GM23338 (cell line): ENCODE results near the gene TJP1. TPM values are rescaled to one million over a fixed set of nuclear protein-coding genes. Genes with fewer than 3 reads are reported as not detected.

Source experiments
- ATAC-seq: fragments of 200-7000 bp; cut with Tn5 transposase; 3 replicates; pipeline ENCODE4 v1.9.1; 2020
- DNase-seq: peaks from one replicate; pipeline ENCODE4 v3.0.0-alpha.2; 2015; ENCODE audit warnings: low spot score
- H2AFZ ChIP-seq: fragments of 200-600 bp; sonication (generic); 2 replicates; pipeline ENCODE4 v1.8.0; 2016; ENCODE audit warnings: antibody characterized with exemption, mild to moderate bottlenecking, moderate library complexity
- H3F3A ChIP-seq: fragments of 200-600 bp; sonication (generic); replicated peaks from 2 replicates; pipeline ENCODE4 v1.8.0; 2017; ENCODE audit warnings: antibody characterized with exemption, mixed run types, low read depth
- H3K27ac ChIP-seq: fragments of 200-600 bp; sonication (generic); 2 replicates; pipeline ENCODE4 v1.6.1; 2016; ENCODE audit warnings: low read depth
- H3K27me3 ChIP-seq: fragments of 200-600 bp; sonication (generic); 2 replicates; pipeline ENCODE4 v1.8.0; 2016; ENCODE audit warnings: mild to moderate bottlenecking, mixed run types, moderate library complexity; ENCODE audit not compliant: insufficient read depth
- H3K36me3 ChIP-seq: fragments of 200-600 bp; sonication (generic); 2 replicates; pipeline ENCODE4 v1.8.0; 2016; ENCODE audit warnings: mild to moderate bottlenecking; ENCODE audit not compliant: insufficient read depth
- H3K4me1 ChIP-seq: fragments of 200-600 bp; sonication (generic); 2 replicates; pipeline ENCODE4 v1.8.0; 2016; ENCODE audit warnings: mild to moderate bottlenecking, moderate library complexity; ENCODE audit not compliant: insufficient read depth
- H3K4me2 ChIP-seq: fragments of 200-600 bp; sonication (generic); 2 replicates; pipeline ENCODE4 v1.7.1; 2017; ENCODE audit warnings: mixed run types
- H3K4me3 ChIP-seq: fragments of 200-600 bp; sonication (generic); 2 replicates; pipeline ENCODE4 v1.6.1; 2016; ENCODE audit warnings: mixed run types
- H3K79me2 ChIP-seq: fragments of 200-600 bp; sonication (generic); replicated peaks from 2 replicates; pipeline ENCODE4 v1.8.0; 2017; ENCODE audit warnings: mild to moderate bottlenecking; ENCODE audit not compliant: insufficient read depth
- H3K9me2 ChIP-seq: fragments of 200-600 bp; sonication (generic); 2 replicates; pipeline ENCODE4 v1.8.0; 2017; ENCODE audit not compliant: insufficient read depth
- H4K20me1 ChIP-seq: fragments of 200-600 bp; sonication (generic); replicated peaks from 2 replicates; pipeline ENCODE4 v1.8.0; 2017; ENCODE audit warnings: mild to moderate bottlenecking; ENCODE audit not compliant: insufficient read depth
- H3K27ac Mint-ChIP-seq: 2 replicates; pipeline ENCODE4 v1.8.0; 2020; ENCODE audit warnings: inconsistent platforms, mild to moderate bottlenecking, moderate library complexity, mixed read lengths
- H3K27me3 Mint-ChIP-seq: 3 replicates; pipeline ENCODE4 v1.8.0; 2022; ENCODE audit warnings: low read depth, mild to moderate bottlenecking, moderate library complexity, mixed read lengths, inconsistent platforms; ENCODE audit not compliant: insufficient read depth, poor library complexity
- H3K36me3 Mint-ChIP-seq: 3 replicates; pipeline ENCODE4 v1.8.0; 2021; ENCODE audit warnings: low read depth, mild to moderate bottlenecking, inconsistent platforms, moderate library complexity, mixed read lengths
- H3K4me1 Mint-ChIP-seq: 3 replicates; pipeline ENCODE4 v1.8.0; 2020; ENCODE audit warnings: mild to moderate bottlenecking, inconsistent platforms, mixed read lengths
- H3K4me3 Mint-ChIP-seq: 3 replicates; pipeline ENCODE4 v1.8.0; 2021; ENCODE audit warnings: moderate library complexity, mild to moderate bottlenecking, inconsistent platforms, mixed read lengths
- H3K9me3 Mint-ChIP-seq: 3 replicates; pipeline ENCODE4 v1.8.0; 2020; ENCODE audit warnings: moderate library complexity, mild to moderate bottlenecking, inconsistent platforms, mixed read lengths
- CREB1 ChIP-seq: fragments of 250-450 bp; sonication (Bioruptor Pico); IDR thresholded peaks from 2 replicates; pipeline ENCODE4 v1.5.0; 2020; ENCODE audit warnings: low read depth, mild to moderate bottlenecking, moderate library complexity
- CTCF ChIP-seq, 2 experiments: fragments of 200-600 bp in 1 of 2; sonication (generic) in 1 of 2; conservative IDR thresholded peaks; 2 replicates each; pipeline versions ENCODE4 v1.5.1 to v1.6.1; 2016 to 2017; ENCODE audit warnings: antibody characterized with exemption in 2 of 2, low read depth in 2 of 2, mild to moderate bottlenecking in 2 of 2, moderate library complexity in 1 of 2
- ETS1 ChIP-seq: IDR thresholded peaks from 2 replicates; pipeline ENCODE4 v1.6.1; 2016; ENCODE audit warnings: antibody characterized with exemption
- EZH2 ChIP-seq: fragments of 200-600 bp; sonication (generic); IDR thresholded peaks from one replicate; pipeline ENCODE4 v1.8.0; 2017; ENCODE audit warnings: antibody characterized with exemption, mild to moderate bottlenecking, low read depth; ENCODE audit not compliant: unreplicated experiment
- EZH2phosphoT487 ChIP-seq: fragments of 200-600 bp; sonication (generic); IDR thresholded peaks from one replicate; pipeline ENCODE4 v1.8.1; 2018; ENCODE audit warnings: antibody characterized with exemption; ENCODE audit not compliant: unreplicated experiment
- JUNB ChIP-seq: IDR thresholded peaks from one replicate; pipeline ENCODE4 v1.6.1; 2016; ENCODE audit warnings: antibody characterized with exemption; ENCODE audit not compliant: unreplicated experiment
- NANOG ChIP-seq: IDR thresholded peaks from 2 replicates; pipeline ENCODE4 v1.6.1; 2016; ENCODE audit warnings: antibody characterized with exemption, borderline replicate concordance
- POLR2AphosphoS5 ChIP-seq: IDR thresholded peaks from 2 replicates; pipeline ENCODE4 v1.6.1; 2016; ENCODE audit warnings: antibody characterized with exemption, low read depth
- REST ChIP-seq: IDR thresholded peaks from one replicate; pipeline ENCODE4 v1.6.1; 2018; ENCODE audit warnings: antibody characterized with exemption; ENCODE audit not compliant: unreplicated experiment
- STAT1 ChIP-seq: IDR thresholded peaks from one replicate; pipeline ENCODE4 v1.6.1; 2016; ENCODE audit warnings: antibody characterized with exemption; ENCODE audit not compliant: unreplicated experiment
- ZNF114 ChIP-seq: fragments of 250-450 bp; sonication (Bioruptor Pico); IDR thresholded peaks from 2 replicates; pipeline ENCODE4 v1.5.0; 2020; ENCODE audit warnings: mild to moderate bottlenecking, moderate library complexity
- ZNF331 ChIP-seq: fragments of 250-450 bp; sonication (Bioruptor Pico); IDR thresholded peaks from 2 replicates; pipeline ENCODE4 v1.5.0; 2020; ENCODE audit warnings: low read depth, mild to moderate bottlenecking, moderate library complexity
- ZNF462 ChIP-seq: fragments of 250-450 bp; sonication (Bioruptor Pico); IDR thresholded peaks from 2 replicates; pipeline ENCODE4 v1.5.0; 2020; ENCODE audit warnings: mild to moderate bottlenecking, moderate library complexity
- polyA plus RNA-seq: library from polyadenylated mRNA; unstranded; fragments of >200 nt; fragmentation: Nextera tagmentation; extraction: Ambion mirVana; gene quantifications from 2 replicates; pipeline ENCODE4 v1.2.1, GENCODE V29; 2016
- total RNA-seq: library from RNA; depleted of rRNA; stranded (reverse); fragments of >200 nt; shearing (Covaris generic); gene quantifications from 2 replicates; pipeline ENCODE4 v1.2.3, GENCODE V29; 2014

The TJP1 gene
- total and polyA plus RNA-seq, 2 experiments from 2014 or later, result 76.2 to 116 TPM

- Mint-ChIP-seq H3K9me3 (no peaks in the 10 kb centered on the region), H3K27ac (no peak overlapping the region), H3K36me3 (peaks cover 77% of the 10 kb centered on the region), H3K27me3 (peaks cover 5% of the 10 kb centered on the region), H3K4me1 (no peaks in the 10 kb centered on the region), H3K4me3 (no peak overlapping the region)
- Histone ChIP-seq H3K79me2 (no peaks in the 10 kb centered on the region), H3K36me3 (peaks cover 34% of the 10 kb centered on the region; the same call in 1 of the 2 replicates), H3K27me3 (no peaks in the 10 kb centered on the region), H3K4me3 (no peak overlapping the region), H2AFZ (no peak overlapping the region), H3K27ac (no peak overlapping the region), H3K9me2 (no peaks in the 10 kb centered on the region), H3K4me1 (no peaks in the 10 kb centered on the region), H3K4me2 (no peak overlapping the region), H4K20me1 (peaks cover 7% of the 10 kb centered on the region; the same call in 1 of the 2 replicates), H3F3A (no peaks in the 10 kb centered on the region; the same call in 1 of the 2 replicates)
- ATAC-seq (no peak), DNase-seq (no peak)
- TF ChIP-seq EZH2, result no peak
- TF ChIP-seq JUNB, result no peak
- no peak for TF ChIP-seq CREB1 (CRISPR knock-in tag)
- TF ChIP-seq ETS1, result no peak
- no peak for TF ChIP-seq CTCF (conservative IDR thresholded peaks at IDR 0.05; ENCODE audit: low read depth in 2 of 2)
- no peak for TF ChIP-seq STAT1
- TF ChIP-seq EZH2phosphoT487, result no peak
- TF ChIP-seq NANOG, result no peak
- no peak for TF ChIP-seq POLR2AphosphoS5
- no peak for TF ChIP-seq REST
- TF ChIP-seq ZNF114, result no peak
- no peak for TF ChIP-seq ZNF331 (CRISPR knock-in tag)
- TF ChIP-seq ZNF462 (CRISPR knock-in tag), result no peak
These were observed 113.7 kb downstream of the TJP1 start for GRCh38 chr15:29708519-29708918.
